Breast epithelium (tissue), 4 donors: ENCODE measurements around the gene FSTL4. TPM values are rescaled to one million over a fixed set of nuclear protein-coding genes. Genes with fewer than 3 reads are reported as not detected.
A peak's percentile ranks its signal among the peaks of the same experiment; 100 is the strongest.

ENCODE experiments used
- DNase-seq, 2 donors: peaks; one replicate each; pipeline ENCODE4 v3.0.0-alpha.2; 2019; ENCODE audit warnings: low spot score in 2 of 2
- H3K27ac ChIP-seq, 2 donors: fragments of 200-600 bp; sonication (generic) in 1 of 2; one replicate each; pipeline ENCODE4 v1.5.1; 2016 to 2019; ENCODE audit warnings: mild to moderate bottlenecking in 1 of 2
- H3K27me3 ChIP-seq, 2 donors: fragments of 200-600 bp; sonication (generic) in 1 of 2; one replicate each; pipeline versions ENCODE4 v1.5.1 to v1.6.0; 2017 to 2019; ENCODE audit warnings: control low read depth in 1 of 2, mild to moderate bottlenecking in 1 of 2
- H3K36me3 ChIP-seq: fragments of 200-600 bp; one replicate; pipeline ENCODE4 v1.5.1; 2019
- H3K4me1 ChIP-seq, 2 donors: fragments of 200-600 bp; sonication (generic); one replicate each; pipeline ENCODE4 v1.5.1; 2016 to 2019; ENCODE audit warnings: control low read depth in 1 of 2
- H3K4me3 ChIP-seq, 3 donors: fragments of 200-600 bp; sonication (generic); 1 replicate in 2 of 3; 2 replicates in 1 of 3; pipeline ENCODE4 v1.5.1; 2016 to 2019; ENCODE audit warnings: mild to moderate bottlenecking in 3 of 3, moderate library complexity in 2 of 3
- H3K9me3 ChIP-seq, 2 donors: fragments of 200-600 bp; sonication (generic) in 1 of 2; one replicate each; pipeline ENCODE4 v1.5.1; 2016 to 2019; ENCODE audit warnings: control low read depth in 1 of 2
- CTCF ChIP-seq, 3 donors: fragments of 450-650 bp; IDR thresholded peaks; one replicate each; pipeline ENCODE4 v1.5.1; 2016 to 2017; ENCODE audit warnings: antibody characterized with exemption in 3 of 3, mild to moderate bottlenecking in 3 of 3, moderate library complexity in 3 of 3
- POLR2A ChIP-seq: fragments of 450-650 bp; IDR thresholded peaks from one replicate; pipeline ENCODE4 v1.6.1; 2016; ENCODE audit warnings: antibody characterized with exemption, mild to moderate bottlenecking, moderate library complexity
- POLR2AphosphoS5 ChIP-seq, 3 donors: sonication (generic); formaldehyde crosslinking; IDR thresholded peaks; one replicate each; pipeline ENCODE4 v1.6.1; 2017; ENCODE audit warnings: antibody characterized with exemption in 3 of 3
- intact Hi-C: fragments of 100-400 bp; cut with DNase I; formaldehyde crosslinking; loops from one replicate; pipeline ENCODE4 v1.15.1; 2023; ENCODE audit warnings: low total_unique reads
- total RNA-seq, 3 donors: library from RNA; depleted of rRNA; stranded (reverse); fragments of >200 nt; gene quantifications; one replicate each; pipeline ENCODE4 v1.1.0, GENCODE V29; 2016

The FSTL4 gene
- total RNA-seq, 3 donors from 2014 or later, result 0.16 to 0.98 (median 0.88) TPM

GRCh38 chr5:133487093-133487492, 125.2 kb downstream of the FSTL4 start:
- no peak overlapping the region for H3K27ac ChIP-seq
- intact Hi-C loops, result no loop called here
- TF ChIP-seq POLR2A (no peak), CTCF (IDR thresholded peaks at IDR 0.05) (no peak), POLR2AphosphoS5 (IDR thresholded peaks at IDR 0.05) (no peak)
- H3K36me3 ChIP-seq, result no peaks in the 10 kb centered on the region
- peaks cover 0 to 8% of the 10 kb centered on the region in 2 donors for H3K4me1 ChIP-seq
- H3K27me3 ChIP-seq, result no peaks in the 10 kb centered on the region
- DNase-seq, result no peak
- no peaks in the 10 kb centered on the region for H3K9me3 ChIP-seq
- no peak overlapping the region for H3K4me3 ChIP-seq

- H3K4me3 ChIP-seq, result no peak overlapping the region
- no peak for TF ChIP-seq CTCF (IDR thresholded peaks at IDR 0.05)
- TF ChIP-seq POLR2A, result no peak
- TF ChIP-seq POLR2AphosphoS5 (IDR thresholded peaks at IDR 0.05), result no peak
- DNase-seq, result no peak
- peaks cover 0 to 8% of the 10 kb centered on the region in 2 donors for H3K4me1 ChIP-seq
- no peak overlapping the region for H3K27ac ChIP-seq
- no peaks in the 10 kb centered on the region for H3K27me3 ChIP-seq
- no peaks in the 10 kb centered on the region for H3K36me3 ChIP-seq
- intact Hi-C loops, result no loop called here
- no peaks in the 10 kb centered on the region for H3K9me3 ChIP-seq
Observed at GRCh38 chr5:133485468-133485867, 126.9 kb downstream of the FSTL4 start.

GRCh38 chr5:133483406-133484090, 128.8 kb downstream of the FSTL4 start:
- Histone ChIP-seq H3K27ac (peak overlapping the region in 1 of 2 donors; percentile 25), H3K4me1 (peaks cover 0 to 8% of the 10 kb centered on the region in 2 donors), H3K36me3 (no peaks in the 10 kb centered on the region), H3K9me3 (no peaks in the 10 kb centered on the region), H3K4me3 (no peak overlapping the region), H3K27me3 (no peaks in the 10 kb centered on the region)
- intact Hi-C loops, result no loop called here
- TF ChIP-seq CTCF (IDR thresholded peaks at IDR 0.05) (no peak), POLR2AphosphoS5 (IDR thresholded peaks at IDR 0.05) (no peak), POLR2A (no peak)
- DNase-seq, result peak; percentile 42 to 59

GRCh38 chr5:133482028-133482427, 130.3 kb downstream of the FSTL4 start:
- no peaks in the 10 kb centered on the region for H3K36me3 ChIP-seq
- intact Hi-C loops, result no loop called here
- no peak for DNase-seq
- H3K4me3 ChIP-seq, result no peak overlapping the region
- no peaks in the 10 kb centered on the region for H3K9me3 ChIP-seq
- H3K27ac ChIP-seq, result no peak overlapping the region
- no peaks in the 10 kb centered on the region for H3K27me3 ChIP-seq
- no peak for TF ChIP-seq CTCF (IDR thresholded peaks at IDR 0.05)
- no peak for TF ChIP-seq POLR2AphosphoS5 (IDR thresholded peaks at IDR 0.05)
- no peak for TF ChIP-seq POLR2A
- peaks cover 0 to 8% of the 10 kb centered on the region in 2 donors for H3K4me1 ChIP-seq

- Histone ChIP-seq H3K27me3 (no peaks in the 10 kb centered on the region), H3K4me3 (no peak overlapping the region), H3K9me3 (no peaks in the 10 kb centered on the region), H3K36me3 (no peaks in the 10 kb centered on the region), H3K27ac (no peak overlapping the region), H3K4me1 (peaks cover 0 to 8% of the 10 kb centered on the region in 2 donors)
- no peak for DNase-seq
- intact Hi-C loops, result no loop called here
- TF ChIP-seq POLR2AphosphoS5 (IDR thresholded peaks at IDR 0.05) (no peak), CTCF (IDR thresholded peaks at IDR 0.05) (no peak), POLR2A (no peak)
Observed at GRCh38 chr5:133480866-133481265, 131.5 kb downstream of the FSTL4 start.
